Naive thymus-derived CD4-positive, alpha-beta T cell (primary cell): ENCODE measurements around the gene ZBTB48. TPM values are rescaled to one million over a fixed set of nuclear protein-coding genes. Genes with fewer than 3 reads are reported as not detected.

Experiments
- ATAC-seq: fragments of 150-1000 bp; cut with Tn5 transposase; 2 replicates; pipeline ENCODE4 v1.10.0; 2021; ENCODE audit warnings: mild to moderate bottlenecking, moderate library complexity
- CTCF ChIA-PET: fragments of 350-600 bp; sonication (Branson Sonifier 250); formaldehyde crosslinking; loops from one replicate; lab custom pipeline; 2021; ENCODE audit warnings: antibody characterized with exemption; lab: Charles Lee
- POLR2A ChIA-PET: fragments of 350-600 bp; sonication (Branson Sonifier 250); formaldehyde crosslinking; loops from one replicate; lab custom pipeline; 2021; ENCODE audit warnings: antibody characterized with exemption, inconsistent platforms; lab: Charles Lee
- DNase-seq, 9 donors: peaks; one replicate each; pipeline versions ENCODE4 v3.0.0 to v3.0.0-alpha.2; 2020 to 2022; ENCODE audit warnings: mixed read lengths in 1 of 9
- H3K27ac ChIP-seq: one replicate; pipeline ENCODE4 v1.7.0; 2013; ENCODE audit warnings: mild to moderate bottlenecking, low read depth, low read length, moderate library complexity
- H3K27me3 ChIP-seq, 2 donors: one replicate each; pipeline ENCODE4 v1.7.0; 2013; ENCODE audit warnings: low read length in 2 of 2, mild to moderate bottlenecking in 2 of 2, moderate library complexity in 2 of 2; ENCODE audit not compliant: control insufficient read depth in 2 of 2, insufficient read depth in 2 of 2
- H3K36me3 ChIP-seq, 3 experiments: 1 replicate in 2 of 3; 2 replicates in 1 of 3; pipeline ENCODE4 v1.7.0; 2013; ENCODE audit warnings: low read length in 3 of 3, mild to moderate bottlenecking in 3 of 3, moderate library complexity in 1 of 3; ENCODE audit not compliant: insufficient read depth in 3 of 3, control insufficient read depth in 2 of 3
- H3K4me1 ChIP-seq, 2 donors: one replicate each; pipeline ENCODE4 v1.7.0; 2013; ENCODE audit warnings: low read length in 2 of 2, mild to moderate bottlenecking in 2 of 2, moderate library complexity in 1 of 2; ENCODE audit not compliant: control insufficient read depth in 2 of 2, insufficient read depth in 2 of 2
- H3K4me3 ChIP-seq: 2 replicates; pipeline ENCODE4 v1.7.0; 2013; ENCODE audit warnings: mild to moderate bottlenecking, low read length
- H3K9me3 ChIP-seq, 3 experiments: 1 replicate in 2 of 3; 2 replicates in 1 of 3; pipeline ENCODE4 v1.7.0; 2013; ENCODE audit warnings: low read length in 3 of 3; ENCODE audit not compliant: control insufficient read depth in 2 of 3
- H3K27ac Mint-ChIP-seq, 9 donors: one replicate each; pipeline ENCODE4 v1.8.0; 2020 to 2022; ENCODE audit warnings: mixed read lengths in 9 of 9, mild to moderate bottlenecking in 8 of 9, moderate library complexity in 5 of 9, inconsistent platforms in 2 of 9
- H3K27me3 Mint-ChIP-seq, 5 donors: one replicate each; pipeline ENCODE4 v1.8.0; 2021 to 2022; ENCODE audit warnings: mixed read lengths in 5 of 5, mild to moderate bottlenecking in 1 of 5
- H3K36me3 Mint-ChIP-seq, 5 donors: one replicate each; pipeline ENCODE4 v1.8.0; 2020 to 2022; ENCODE audit warnings: mixed read lengths in 5 of 5, mild to moderate bottlenecking in 3 of 5, inconsistent platforms in 1 of 5
- H3K4me1 Mint-ChIP-seq, 7 donors: one replicate each; pipeline ENCODE4 v1.8.0; 2020 to 2022; ENCODE audit warnings: mixed read lengths in 7 of 7, mild to moderate bottlenecking in 3 of 7, inconsistent platforms in 1 of 7
- H3K4me3 Mint-ChIP-seq, 10 donors: one replicate each; pipeline ENCODE4 v1.8.0; 2020 to 2022; ENCODE audit warnings: mild to moderate bottlenecking in 10 of 10, mixed read lengths in 10 of 10, moderate library complexity in 6 of 10, inconsistent platforms in 2 of 10
- H3K9me3 Mint-ChIP-seq, 11 donors: one replicate each; pipeline ENCODE4 v1.8.0; 2020 to 2022; ENCODE audit warnings: mixed read lengths in 11 of 11, mild to moderate bottlenecking in 4 of 11, inconsistent platforms in 1 of 11, moderate library complexity in 1 of 11
- intact Hi-C, 2 donors: fragments of 100-400 bp; cut with micrococcal nuclease; formaldehyde crosslinking; loops; one replicate each; pipeline ENCODE4 v1.15.1; 2023
- polyA plus RNA-seq, 2 donors: library from polyadenylated mRNA; unstranded; fragments of 300-500 nt; fragmentation: Illumina TruSeq; gene quantifications; one replicate each; pipeline ENCODE4 v1.2.3, GENCODE V29; 2021
- total RNA-seq, 6 experiments: library from RNA in 5 of 6; stranded (reverse) in 5 of 6; gene quantifications; 1 replicate in 5 of 6; 2 replicates in 1 of 6; pipeline ENCODE4 v1.2.3 and lab custom pipeline; 2021 to 2026

The ZBTB48 gene
- total and polyA plus RNA-seq, 7 experiments from 2014 or later: 18.5 to 70.4 (median 40.8) TPM

DNA sequence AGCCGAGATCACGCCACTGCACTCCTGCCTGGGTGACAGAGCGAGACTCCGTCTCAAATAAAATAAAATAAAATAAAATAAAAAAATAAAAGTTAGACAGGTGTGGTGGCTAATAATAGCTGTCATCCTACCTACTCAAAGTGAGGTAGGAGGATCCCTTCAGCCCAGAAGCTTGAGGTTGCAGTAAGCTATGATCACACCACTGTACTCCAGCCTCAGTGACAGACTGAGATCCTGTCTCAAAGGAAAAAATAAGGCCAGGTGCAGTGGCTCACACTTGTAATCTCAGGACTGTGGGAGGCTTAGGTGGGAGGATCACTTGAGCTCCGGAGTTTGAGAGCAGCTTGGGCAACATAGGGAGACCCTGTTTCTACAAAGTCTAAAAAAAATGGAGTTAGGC, 43.5 kb upstream of the ZBTB48 start:
- ATAC-seq (no peak), DNase-seq (no peak)
- peaks cover 14 to 72% (median 27%) of the 10 kb centered on the region in 3 experiments for H3K36me3 ChIP-seq
- no peak overlapping the region for H3K27ac ChIP-seq
- peaks cover 0 to 49% (median 19%) of the 10 kb centered on the region in 5 donors for H3K36me3 Mint-ChIP-seq
- H3K4me3 Mint-ChIP-seq: no peak overlapping the region
- CTCF ChIA-PET: interaction anchor here (0.7 to 1.8 kb wide), 7 partner anchors 9 to 111 kb away, joined by 3 to 7 read pairs (median 4); partner anchors contain the start of genes NOL9 and TAS1R1
- peaks cover 0 to 24% (median 5%) of the 10 kb centered on the region in 7 donors for H3K4me1 Mint-ChIP-seq
- no peaks in the 10 kb centered on the region for H3K4me1 ChIP-seq
- H3K9me3 ChIP-seq: no peaks in the 10 kb centered on the region
- no peak overlapping the region for H3K27ac Mint-ChIP-seq
- H3K4me3 ChIP-seq: no peak overlapping the region
- H3K9me3 Mint-ChIP-seq: no peaks in the 10 kb centered on the region
- POLR2A ChIA-PET: interaction anchor here (1.0 to 4.7 kb wide), 6 partner anchors 10 to 76 kb away, joined by 3 to 20 read pairs (median 5); partner anchors contain the start of genes NOL9 and TAS1R1
- intact Hi-C loops: no loop called here
- H3K27me3 Mint-ChIP-seq: no peaks in the 10 kb centered on the region
- H3K27me3 ChIP-seq: no peaks in the 10 kb centered on the region

DNA sequence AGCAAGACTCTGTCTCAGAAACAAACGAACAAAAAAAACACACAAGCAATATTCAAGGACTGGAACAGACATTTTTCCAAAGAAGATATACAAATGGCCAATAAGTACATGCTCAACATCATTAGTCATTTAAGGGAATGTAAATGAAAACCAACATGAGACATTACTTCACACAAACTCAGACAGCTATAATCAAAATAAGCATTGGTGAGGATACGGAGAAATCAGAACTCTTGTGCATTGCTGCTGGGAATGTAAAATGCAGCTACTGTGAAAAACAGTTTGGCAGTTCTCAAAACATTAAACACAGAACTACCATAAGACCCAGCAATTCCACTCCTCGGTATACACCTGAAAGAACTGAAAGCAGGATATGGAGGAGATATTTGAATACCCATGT, 40.8 kb upstream of the ZBTB48 start:
- no peak overlapping the region for H3K27ac ChIP-seq
- H3K36me3 ChIP-seq: peaks cover 5 to 67% (median 6%) of the 10 kb centered on the region in 3 experiments
- H3K4me1 ChIP-seq: no peaks in the 10 kb centered on the region
- no peaks in the 10 kb centered on the region for H3K9me3 ChIP-seq
- DNase-seq (no peak), ATAC-seq (no peak)
- ChIA-PET CTCF (no interaction called here), POLR2A (interaction anchor here (1.5 kb wide), 1 partner anchor 19 kb away, joined by 3 read pairs; no protein-coding TSS in a partner anchor)
- Mint-ChIP-seq H3K4me1 (peaks cover 0 to 24% (median 5%) of the 10 kb centered on the region in 7 donors), H3K9me3 (no peaks in the 10 kb centered on the region), H3K27me3 (no peaks in the 10 kb centered on the region), H3K27ac (peak overlapping the region in 7 of 9 donors; percentile 29 to 72 (median 56)), H3K36me3 (peaks cover 0 to 34% (median 8%) of the 10 kb centered on the region in 5 donors), H3K4me3 (no peak overlapping the region)
- no peak overlapping the region for H3K4me3 ChIP-seq
- intact Hi-C loops: no loop called here
- no peaks in the 10 kb centered on the region for H3K27me3 ChIP-seq

DNA sequence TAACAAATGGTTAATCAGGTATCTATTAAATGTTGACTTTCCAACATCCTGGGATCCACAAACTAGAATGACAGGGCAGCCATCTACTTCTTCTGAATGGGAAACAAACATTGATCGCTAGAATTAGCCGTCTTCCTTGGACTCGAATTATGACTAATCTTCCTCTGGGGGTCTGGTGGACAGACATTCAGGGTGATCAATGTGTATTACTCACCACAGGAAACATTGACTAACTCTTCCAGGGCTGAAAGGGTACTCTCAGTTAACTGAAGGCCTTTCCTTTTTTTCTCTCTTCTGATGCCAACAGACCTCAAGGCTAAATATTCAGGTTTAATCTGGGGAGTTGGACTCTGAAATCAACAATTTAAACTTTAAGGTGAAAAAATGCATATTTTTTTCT, 35.0 kb upstream of the ZBTB48 start:
- H3K27me3 Mint-ChIP-seq: no peaks in the 10 kb centered on the region
- ATAC-seq: no peak

DNA sequence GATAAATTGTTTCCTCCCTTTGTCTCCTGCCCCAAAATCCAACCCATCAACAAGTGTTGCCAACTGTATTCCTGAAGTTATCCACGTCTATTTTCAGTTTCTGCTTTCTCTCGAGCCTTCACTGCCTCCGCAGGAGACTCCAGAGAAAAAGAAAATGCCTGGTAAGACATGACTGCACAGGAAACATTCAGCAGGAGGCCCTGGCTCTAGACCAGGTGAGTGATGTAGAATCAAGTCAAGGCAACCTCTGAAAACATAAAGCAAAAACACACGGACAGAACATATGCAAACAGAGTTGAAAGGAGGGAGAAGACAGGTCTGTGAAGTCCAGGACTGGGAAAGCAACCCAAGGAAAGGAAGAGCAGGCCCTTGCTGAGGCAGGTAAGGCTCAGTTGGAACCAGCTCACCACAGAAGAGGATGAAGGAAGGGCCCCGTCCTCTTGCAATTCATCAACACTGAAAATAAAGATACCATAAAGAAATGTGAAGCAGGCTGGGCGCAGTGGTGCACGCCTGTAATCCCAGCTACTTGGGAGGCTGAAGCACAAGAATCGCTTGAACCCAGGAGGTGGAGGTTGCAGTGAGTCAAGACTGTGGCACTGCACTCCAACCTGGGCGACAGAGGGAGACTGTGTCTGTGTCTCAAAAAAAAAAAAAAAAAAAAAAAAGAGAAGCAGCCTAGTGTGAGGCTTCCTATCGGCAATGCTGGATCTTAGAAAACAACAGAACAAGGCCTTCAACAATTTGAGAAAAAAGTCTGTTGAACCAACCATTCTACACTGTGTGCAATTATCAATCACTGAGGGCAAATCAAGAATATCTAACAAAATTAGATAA, 34.3 kb upstream of the ZBTB48 start:
- peak overlapping the region; percentile 68 for H3K27ac ChIP-seq

More for the DNA sequence above, 35.0 kb upstream of the ZBTB48 start:
- POLR2A ChIA-PET: interaction anchor here (0.5 to 3.2 kb wide), 15 partner anchors 8 to 104 kb away, joined by 3 to 43 read pairs (median 6); partner anchors contain the start of genes KLHL21, NOL9, PLEKHG5 and TAS1R1
- no peaks in the 10 kb centered on the region for H3K9me3 Mint-ChIP-seq
- no peak overlapping the region for H3K4me3 ChIP-seq
- H3K9me3 ChIP-seq: no peaks in the 10 kb centered on the region
- peaks cover 4 to 28% of the 10 kb centered on the region in 2 donors for H3K4me1 ChIP-seq
- peaks cover 22 to 37% (median 34%) of the 10 kb centered on the region in 7 donors for H3K4me1 Mint-ChIP-seq
- no peaks in the 10 kb centered on the region for H3K27me3 ChIP-seq
- H3K27ac ChIP-seq: peak overlapping the region; percentile 68
- no peak for DNase-seq
- H3K36me3 Mint-ChIP-seq: peaks cover 9 to 52% (median 28%) of the 10 kb centered on the region in 5 donors
- H3K36me3 ChIP-seq: peaks cover 8 to 72% (median 22%) of the 10 kb centered on the region in 3 experiments
- intact Hi-C loops: loop anchor here in 1 of 2 donors (1.0 to 2.0 kb wide), 4 partner anchors 9 to 102 kb away; partner anchors contain the start of gene NOL9
- CTCF ChIA-PET: interaction anchor here (0.6 to 1.6 kb wide), 4 partner anchors 8 to 69 kb away, joined by 4 to 6 read pairs (median 4); partner anchors contain the start of genes NOL9 and TAS1R1
- peak overlapping the region; percentile 73 to 99 (median 94) for H3K27ac Mint-ChIP-seq
- H3K4me3 Mint-ChIP-seq: peak overlapping the region; percentile 30 to 80 (median 66)

DNA sequence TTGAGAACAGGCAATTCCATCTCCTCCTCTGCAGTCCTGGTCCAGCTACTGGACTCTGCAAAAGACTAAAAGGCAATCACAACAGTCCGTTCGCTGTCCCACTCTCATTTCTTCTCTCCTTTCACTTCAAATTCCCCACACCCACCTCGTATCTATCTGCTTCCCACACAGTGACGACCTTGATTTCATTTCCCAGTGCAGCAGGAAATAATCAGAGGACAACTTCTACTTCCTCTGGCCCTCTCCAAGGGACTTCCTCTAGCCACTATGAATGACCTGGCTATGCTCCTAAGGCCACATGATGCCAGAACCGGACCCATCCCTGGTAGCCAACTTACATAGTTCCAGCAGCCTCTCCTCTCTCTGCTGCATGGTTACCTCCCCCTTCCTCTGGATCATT, 33.5 kb upstream of the ZBTB48 start:
- ATAC-seq: no peak
- H3K27me3 Mint-ChIP-seq: no peaks in the 10 kb centered on the region
- H3K36me3 Mint-ChIP-seq: peaks cover 9 to 51% (median 30%) of the 10 kb centered on the region in 5 donors
- peak overlapping the region; percentile 68 for H3K27ac ChIP-seq
- no peak overlapping the region for H3K4me3 ChIP-seq
- H3K4me1 Mint-ChIP-seq: peaks cover 22 to 40% (median 36%) of the 10 kb centered on the region in 7 donors
- H3K27me3 ChIP-seq: no peaks in the 10 kb centered on the region
- H3K27ac Mint-ChIP-seq: peak overlapping the region; percentile 73 to 99 (median 91)
- peaks cover 8 to 72% (median 23%) of the 10 kb centered on the region in 3 experiments for H3K36me3 ChIP-seq
- CTCF ChIA-PET: interaction anchor here (1.1 to 1.6 kb wide), 4 partner anchors 8 to 97 kb away, joined by 3 to 6 read pairs (median 4); partner anchors contain the start of genes NOL9 and TAS1R1
- POLR2A ChIA-PET: interaction anchor here (0.8 to 3.2 kb wide), 15 partner anchors 9 to 86 kb away, joined by 3 to 43 read pairs (median 4); partner anchors contain the start of genes KLHL21, NOL9, PHF13 and PLEKHG5
- H3K4me1 ChIP-seq: peaks cover 4 to 28% of the 10 kb centered on the region in 2 donors
- intact Hi-C loops: no loop called here
- no peak for DNase-seq
- H3K4me3 Mint-ChIP-seq: peak overlapping the region; percentile 25 to 80 (median 66)
- no peaks in the 10 kb centered on the region for H3K9me3 ChIP-seq
- no peaks in the 10 kb centered on the region for H3K9me3 Mint-ChIP-seq

More for the DNA sequence above, 34.3 kb upstream of the ZBTB48 start:
- POLR2A ChIA-PET: interaction anchor here (0.5 to 3.2 kb wide), 15 partner anchors 9 to 101 kb away, joined by 3 to 43 read pairs (median 6); partner anchors contain the start of genes KLHL21, NOL9, PLEKHG5 and TAS1R1
- CTCF ChIA-PET: interaction anchor here (0.6 to 1.6 kb wide), 9 partner anchors 9 to 96 kb away, joined by 3 to 6 read pairs (median 4); partner anchors contain the start of genes NOL9, PLEKHG5 and TAS1R1
- Histone ChIP-seq H3K4me1 (peaks cover 4 to 28% of the 10 kb centered on the region in 2 donors), H3K9me3 (no peaks in the 10 kb centered on the region), H3K27me3 (no peaks in the 10 kb centered on the region), H3K36me3 (peaks cover 8 to 75% (median 26%) of the 10 kb centered on the region in 3 experiments), H3K4me3 (no peak overlapping the region)
- Mint-ChIP-seq H3K4me3 (peak overlapping the region; percentile 30 to 80 (median 70)), H3K27me3 (no peaks in the 10 kb centered on the region), H3K27ac (peak overlapping the region; percentile 73 to 99 (median 94)), H3K9me3 (no peaks in the 10 kb centered on the region), H3K4me1 (peaks cover 22 to 40% (median 36%) of the 10 kb centered on the region in 7 donors), H3K36me3 (peaks cover 9 to 54% (median 30%) of the 10 kb centered on the region in 5 donors)
- ATAC-seq: peak; percentile 79
- intact Hi-C loops: loop anchor here in 1 of 2 donors (1.0 to 2.0 kb wide), 4 partner anchors 9 to 101 kb away; partner anchors contain the start of gene NOL9
- peak in 7 of 9 donors; percentile 14 to 62 (median 48) for DNase-seq
